Measurements from ENCODE around the gene MORN1. TPM values are rescaled to one million over a fixed set of nuclear protein-coding genes. Genes with fewer than 3 reads are reported as not detected.
"Not testable (repeated sequence)": the region's sequence is repeated elsewhere in the genome, so short reads cannot be mapped to it uniquely, and the experiment has no call there.

The MORN1 gene
- total RNA-seq, 2 experiments from 2014 or later: 5.3 to 6.5 TPM

DNA sequence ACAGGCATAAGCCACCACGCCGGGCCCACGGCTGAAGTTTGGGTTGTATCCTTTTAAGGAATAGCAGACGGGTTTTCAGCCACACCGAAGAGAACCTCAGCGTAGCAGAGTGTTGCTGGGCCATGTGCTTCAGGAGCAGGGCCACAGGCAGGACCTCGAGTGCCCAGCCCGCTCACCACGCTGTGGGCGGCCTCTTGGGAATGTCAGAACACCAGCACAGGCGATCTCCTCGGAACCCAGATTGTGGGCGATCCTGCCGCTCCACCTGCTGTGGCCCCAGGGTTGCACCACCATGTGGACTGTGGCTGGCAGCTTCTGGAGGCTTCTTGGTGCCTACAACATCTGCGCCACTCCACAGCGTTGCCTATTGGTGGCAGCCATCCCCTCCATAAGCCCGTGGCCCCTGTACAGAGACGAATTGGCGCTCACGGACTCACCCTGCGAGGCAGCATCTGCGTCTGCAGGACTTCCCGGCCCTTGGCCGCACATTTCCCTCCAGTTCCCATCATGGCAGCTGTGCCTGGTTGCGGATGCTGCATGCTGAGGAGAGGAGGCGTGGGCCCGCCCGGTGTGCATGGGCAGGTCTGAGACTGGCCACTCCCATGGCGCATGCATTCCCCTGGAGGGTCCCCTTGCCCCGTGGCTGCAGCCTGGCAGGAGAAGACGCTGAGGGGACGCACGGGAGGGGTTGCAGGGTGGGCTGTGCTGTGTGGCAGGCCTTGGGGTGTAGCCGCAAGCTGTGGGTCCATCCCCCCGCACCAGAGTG, 93.9 kb downstream of the MORN1 start:
- Mint-ChIP-seq H3K27me3 (no peaks in the 10 kb centered on the region), H3K9me3 (no peaks in the 10 kb centered on the region), H3K4me1 (ENCODE audit: low read depth) (peaks cover 82% of the 10 kb centered on the region), H3K4me3 (peak overlapping the region; percentile 79), H3K27ac (peak overlapping the region; percentile 99), H3K36me3 (ENCODE audit: low read depth) (peaks cover 71% of the 10 kb centered on the region)
- Histone ChIP-seq H3K27me3 (ENCODE audit: control insufficient read depth in 1 of 2, insufficient read depth in 2 of 2, low read length in 2 of 2) (no peaks in the 10 kb centered on the region), H3K4me1 (ENCODE audit: insufficient read depth, low read length) (peaks cover 100% of the 10 kb centered on the region), H3K4me3 (ENCODE audit: low read length) (no peak overlapping the region), H3K27ac (ENCODE audit: low read depth in 1 of 2, low read length in 2 of 2) (no peak overlapping the region), H3K36me3 (ENCODE audit: insufficient read depth, low read length) (peaks cover 36% of the 10 kb centered on the region), H3K9me3 (ENCODE audit: control insufficient read depth in 1 of 2, insufficient read depth in 1 of 2, low read length in 2 of 2) (no peaks in the 10 kb centered on the region)
- POLR2A ChIA-PET: interaction anchor here (4.8 kb wide), 1 partner anchor 66 kb away, joined by 116 read pairs; the partner anchor contains the start of gene SKI
- ATAC-seq (ENCODE audit: poor library complexity): no peak
- TF ChIP-seq, protein P1, sequence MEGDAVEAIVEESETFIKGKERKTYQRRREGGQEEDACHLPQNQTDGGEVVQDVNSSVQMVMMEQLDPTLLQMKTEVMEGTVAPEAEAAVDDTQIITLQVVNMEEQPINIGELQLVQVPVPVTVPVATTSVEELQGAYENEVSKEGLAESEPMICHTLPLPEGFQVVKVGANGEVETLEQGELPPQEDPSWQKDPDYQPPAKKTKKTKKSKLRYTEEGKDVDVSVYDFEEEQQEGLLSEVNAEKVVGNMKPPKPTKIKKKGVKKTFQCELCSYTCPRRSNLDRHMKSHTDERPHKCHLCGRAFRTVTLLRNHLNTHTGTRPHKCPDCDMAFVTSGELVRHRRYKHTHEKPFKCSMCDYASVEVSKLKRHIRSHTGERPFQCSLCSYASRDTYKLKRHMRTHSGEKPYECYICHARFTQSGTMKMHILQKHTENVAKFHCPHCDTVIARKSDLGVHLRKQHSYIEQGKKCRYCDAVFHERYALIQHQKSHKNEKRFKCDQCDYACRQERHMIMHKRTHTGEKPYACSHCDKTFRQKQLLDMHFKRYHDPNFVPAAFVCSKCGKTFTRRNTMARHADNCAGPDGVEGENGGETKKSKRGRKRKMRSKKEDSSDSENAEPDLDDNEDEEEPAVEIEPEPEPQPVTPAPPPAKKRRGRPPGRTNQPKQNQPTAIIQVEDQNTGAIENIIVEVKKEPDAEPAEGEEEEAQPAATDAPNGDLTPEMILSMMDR (IDR thresholded peaks at IDR 0.05): no peak
- CTCF ChIA-PET: no interaction called here
- no peak for DNase-seq
- intact Hi-C loops (cut with DNase I, micrococcal nuclease): no loop called here

DNA sequence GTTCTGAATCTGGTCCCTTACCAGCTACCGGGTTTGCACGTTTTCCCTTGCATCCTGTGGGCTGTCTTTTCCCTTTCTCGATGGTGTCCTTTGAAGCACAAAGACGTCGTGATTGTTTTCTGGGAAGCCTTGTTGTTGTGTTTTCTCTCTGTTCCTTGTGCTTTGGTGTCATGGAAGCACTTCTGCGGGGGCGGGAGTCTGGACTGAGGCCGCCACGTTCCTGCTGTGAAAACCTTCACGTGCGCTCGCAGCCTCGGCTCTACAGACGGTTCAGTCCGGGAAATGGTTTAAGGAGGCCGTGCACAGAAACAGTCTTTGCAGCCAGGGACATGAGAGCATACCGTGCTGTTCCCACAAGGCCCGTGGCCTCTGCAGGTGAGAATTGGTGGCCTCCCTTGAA, 94.7 kb downstream of the MORN1 start:
- Mint-ChIP-seq H3K36me3 (ENCODE audit: low read depth) (peaks cover 70% of the 10 kb centered on the region), H3K4me1 (ENCODE audit: low read depth) (peaks cover 86% of the 10 kb centered on the region), H3K4me3 (peak overlapping the region; percentile 79), H3K27ac (peak overlapping the region; percentile 99), H3K9me3 (no peaks in the 10 kb centered on the region), H3K27me3 (no peaks in the 10 kb centered on the region)
- Histone ChIP-seq H3K36me3 (ENCODE audit: insufficient read depth, low read length) (peaks cover 31% of the 10 kb centered on the region), H3K9me3 (ENCODE audit: control insufficient read depth in 1 of 2, insufficient read depth in 1 of 2, low read length in 2 of 2) (no peaks in the 10 kb centered on the region), H3K27me3 (ENCODE audit: control insufficient read depth in 1 of 2, insufficient read depth in 2 of 2, low read length in 2 of 2) (no peaks in the 10 kb centered on the region), H3K4me3 (ENCODE audit: low read length) (no peak overlapping the region), H3K4me1 (ENCODE audit: insufficient read depth, low read length) (peaks cover 100% of the 10 kb centered on the region), H3K27ac (ENCODE audit: low read depth in 1 of 2, low read length in 2 of 2) (no peak overlapping the region)
- ATAC-seq (ENCODE audit: poor library complexity): no peak
- intact Hi-C loops (cut with DNase I, micrococcal nuclease): no loop called here
- no peak for DNase-seq
- ChIA-PET POLR2A (interaction anchor here (1.1 kb wide), 1 partner anchor 67 kb away, joined by 5 read pairs; no protein-coding TSS in a partner anchor), CTCF (no interaction called here)
- TF ChIP-seq, protein P1 (IDR thresholded peaks at IDR 0.05): no peak

DNA sequence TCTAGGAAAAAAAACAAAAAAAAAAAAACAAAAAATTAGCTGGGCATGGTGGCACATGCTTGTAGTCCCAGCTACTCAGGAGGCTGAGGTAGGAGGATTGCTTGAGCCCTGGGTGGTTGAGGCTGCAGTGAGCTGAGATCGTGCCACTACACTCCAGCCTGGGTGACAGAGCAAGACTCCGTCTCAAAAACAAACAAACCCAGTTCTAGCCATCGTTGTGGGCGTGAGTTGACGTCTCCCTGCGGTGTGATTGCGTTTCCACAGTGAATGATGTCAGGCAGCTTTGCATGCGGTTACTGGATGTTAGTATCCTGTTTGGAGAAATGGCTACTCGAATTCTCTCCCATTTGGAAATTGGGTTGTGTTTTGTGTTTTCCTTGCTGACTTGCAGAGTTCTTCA, 95.1 kb downstream of the MORN1 start:
- Histone ChIP-seq H3K36me3 (ENCODE audit: insufficient read depth, low read length) (peaks cover 30% of the 10 kb centered on the region), H3K4me1 (ENCODE audit: insufficient read depth, low read length) (peaks cover 100% of the 10 kb centered on the region)
- H3K27me3 Mint-ChIP-seq; H3K9me3 ChIP-seq (ENCODE audit: control insufficient read depth in 1 of 2, insufficient read depth in 1 of 2, low read length in 2 of 2); ATAC-seq (ENCODE audit: poor library complexity); H3K27me3 ChIP-seq (ENCODE audit: control insufficient read depth in 1 of 2, insufficient read depth in 2 of 2, low read length in 2 of 2); intact Hi-C loops (cut with DNase I, micrococcal nuclease); CTCF ChIA-PET; H3K9me3 Mint-ChIP-seq; H3K4me3 ChIP-seq (ENCODE audit: low read length); H3K27ac ChIP-seq (ENCODE audit: low read depth in 1 of 2, low read length in 2 of 2): not testable (repeated sequence)
- POLR2A ChIA-PET: interaction anchor here (1.1 kb wide), 1 partner anchor 67 kb away, joined by 5 read pairs; no protein-coding TSS in a partner anchor
- DNase-seq: peak in 4 of 14 experiments; percentile 44 to 62 (median 52)
- peaks cover 66% of the 10 kb centered on the region for H3K36me3 Mint-ChIP-seq (ENCODE audit: low read depth)
- peak overlapping the region; percentile 99 for H3K27ac Mint-ChIP-seq
- peaks cover 86% of the 10 kb centered on the region for H3K4me1 Mint-ChIP-seq (ENCODE audit: low read depth)
- H3K4me3 Mint-ChIP-seq: peak overlapping the region; percentile 79

Data from CD4-positive, alpha-beta T cell (primary cell).